Lung microvascular endothelial cell (primary cell): ENCODE data around the gene GTF2H4. TPM values are rescaled to one million over a fixed set of nuclear protein-coding genes. Genes with fewer than 3 reads are reported as not detected.
A peak's percentile ranks its signal among the peaks of the same experiment; 100 is the strongest.
"Not testable (repeated sequence)": the region's sequence is repeated elsewhere in the genome, so short reads cannot be mapped to it uniquely, and the experiment has no call there.

Source experiments
- DNase-seq, 2 donors: peaks; one replicate each; pipeline versions ENCODE4 v3.0.0 to v3.0.0-alpha.2; 2010; ENCODE audit warnings: low read depth in 2 of 2
- total RNA-seq: library from RNA; depleted of rRNA; stranded (reverse); fragments of >200 nt; gene quantifications from 2 replicates; pipeline ENCODE4 v1.2.1, GENCODE V29; 2014

GTF2H4 gene
- total RNA-seq, 1 donor from 2014 or later, result 12.9 TPM

DNA sequence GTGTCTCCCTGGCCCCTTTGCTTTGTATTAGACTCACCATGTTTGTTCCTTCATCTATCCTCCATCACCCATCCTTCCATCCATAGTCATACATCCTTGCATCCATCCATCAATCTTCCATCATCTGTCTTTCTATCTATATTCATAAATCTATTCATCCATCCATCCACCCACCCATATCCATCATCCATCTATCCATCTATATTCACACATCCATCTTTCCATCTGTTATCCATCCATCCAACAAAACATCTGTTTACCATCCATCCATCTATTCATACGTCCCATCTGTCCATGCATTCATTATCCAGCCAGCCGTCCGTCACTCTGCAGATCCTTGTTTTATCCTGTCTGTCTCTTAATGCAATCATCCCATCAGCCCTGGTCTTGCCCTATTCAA lies 13.1 kb upstream of the GTF2H4 start:
- no peak for DNase-seq

DNA sequence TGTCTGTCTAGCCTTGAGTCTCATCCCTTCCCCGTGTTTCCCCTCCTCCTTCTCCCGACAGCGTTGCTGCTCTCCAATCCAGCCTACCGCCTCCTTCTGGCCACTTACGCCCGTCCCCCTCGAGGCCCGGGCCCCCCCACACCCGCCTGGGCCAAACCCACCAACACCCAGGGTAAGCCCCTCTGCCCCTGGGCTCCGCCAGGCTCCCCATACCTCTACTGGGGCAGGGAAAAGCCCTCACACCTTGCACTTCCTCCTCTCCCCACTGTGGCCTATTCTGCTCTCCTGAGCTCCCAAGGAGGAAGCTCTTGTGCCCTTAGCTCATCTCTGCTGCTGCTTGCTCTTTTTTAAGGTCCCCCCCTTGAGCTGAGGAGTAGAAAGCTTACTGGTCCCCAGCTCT lies 12.7 kb upstream of the GTF2H4 start:
- DNase-seq, result no peak

DNA sequence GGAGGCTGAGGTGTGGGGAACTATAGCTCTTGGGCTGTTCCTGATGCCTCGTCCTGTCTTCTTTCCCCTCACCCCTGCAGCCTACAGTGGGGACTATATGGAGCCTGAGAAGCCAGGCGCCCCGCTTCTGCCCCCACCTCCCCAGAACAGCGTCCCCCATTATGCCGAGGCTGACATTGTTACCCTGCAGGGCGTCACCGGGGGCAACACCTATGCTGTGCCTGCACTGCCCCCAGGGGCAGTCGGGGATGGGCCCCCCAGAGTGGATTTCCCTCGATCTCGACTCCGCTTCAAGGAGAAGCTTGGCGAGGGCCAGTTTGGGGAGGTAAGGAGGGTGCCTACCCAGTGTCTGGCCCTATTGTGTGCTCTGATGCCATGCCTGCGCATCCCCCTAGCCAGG lies 11.5 kb upstream of the GTF2H4 start:
- no peak for DNase-seq

DNA sequence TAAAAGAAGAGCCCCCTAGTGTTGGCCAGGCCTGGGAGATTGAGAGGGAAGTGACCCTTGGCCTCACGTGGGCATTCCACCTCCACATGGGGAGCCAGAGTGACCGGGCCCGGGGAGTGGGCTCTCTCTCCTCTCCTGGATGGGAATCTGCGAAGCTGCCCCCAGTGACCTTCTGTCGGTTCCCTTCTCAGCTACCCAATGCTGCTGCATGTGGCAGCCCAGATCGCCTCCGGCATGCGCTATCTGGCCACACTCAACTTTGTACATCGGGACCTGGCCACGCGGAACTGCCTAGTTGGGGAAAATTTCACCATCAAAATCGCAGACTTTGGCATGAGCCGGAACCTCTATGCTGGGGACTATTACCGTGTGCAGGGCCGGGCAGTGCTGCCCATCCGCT lies 10.1 kb upstream of the GTF2H4 start:
- no peak for DNase-seq

DNA sequence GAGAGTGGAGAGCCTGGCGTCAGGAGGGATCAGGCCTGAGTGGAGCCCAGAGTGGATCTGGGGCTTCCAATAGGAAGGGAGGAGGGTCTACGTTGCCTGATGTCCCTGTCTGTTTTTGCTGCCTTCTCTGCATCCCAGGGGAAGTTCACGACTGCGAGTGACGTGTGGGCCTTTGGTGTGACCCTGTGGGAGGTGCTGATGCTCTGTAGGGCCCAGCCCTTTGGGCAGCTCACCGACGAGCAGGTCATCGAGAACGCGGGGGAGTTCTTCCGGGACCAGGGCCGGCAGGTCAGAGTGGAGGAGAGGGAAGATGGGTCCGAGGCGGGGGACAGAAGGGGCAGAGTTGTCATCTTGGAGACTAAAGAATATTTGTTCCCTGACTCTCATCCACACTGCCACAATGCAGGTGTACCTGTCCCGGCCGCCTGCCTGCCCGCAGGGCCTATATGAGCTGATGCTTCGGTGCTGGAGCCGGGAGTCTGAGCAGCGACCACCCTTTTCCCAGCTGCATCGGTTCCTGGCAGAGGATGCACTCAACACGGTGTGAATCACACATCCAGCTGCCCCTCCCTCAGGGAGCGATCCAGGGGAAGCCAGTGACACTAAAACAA lies 9.2 kb upstream of the GTF2H4 start:
- DNase-seq, result no peak

DNA sequence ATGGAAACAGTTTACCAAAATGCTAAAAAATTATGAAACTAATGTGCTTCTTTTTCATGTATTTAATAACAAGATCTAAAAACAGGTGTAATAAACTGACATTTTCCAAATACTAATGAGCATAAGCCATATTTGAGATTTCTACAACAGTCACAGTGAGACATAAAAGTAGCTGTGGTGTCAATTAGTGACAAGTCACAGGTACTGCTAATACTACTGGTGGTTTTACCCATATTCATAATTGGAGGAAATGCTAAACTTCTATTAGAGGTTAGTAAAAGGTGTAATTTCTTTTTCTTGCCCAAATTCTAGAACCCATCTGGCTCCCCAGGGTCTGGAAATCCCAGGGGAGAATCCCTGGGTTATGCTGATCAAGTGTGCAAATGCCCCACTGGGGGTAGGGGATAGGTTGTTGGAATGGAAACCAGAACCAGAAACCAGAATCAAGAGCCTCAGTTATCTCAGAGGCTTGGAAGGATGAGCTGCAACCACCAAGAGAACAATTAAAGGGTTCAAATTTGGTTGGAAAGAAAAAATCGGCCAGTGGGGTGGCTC lies 7.1 kb upstream of the GTF2H4 start:
- DNase-seq, result no peak

DNA sequence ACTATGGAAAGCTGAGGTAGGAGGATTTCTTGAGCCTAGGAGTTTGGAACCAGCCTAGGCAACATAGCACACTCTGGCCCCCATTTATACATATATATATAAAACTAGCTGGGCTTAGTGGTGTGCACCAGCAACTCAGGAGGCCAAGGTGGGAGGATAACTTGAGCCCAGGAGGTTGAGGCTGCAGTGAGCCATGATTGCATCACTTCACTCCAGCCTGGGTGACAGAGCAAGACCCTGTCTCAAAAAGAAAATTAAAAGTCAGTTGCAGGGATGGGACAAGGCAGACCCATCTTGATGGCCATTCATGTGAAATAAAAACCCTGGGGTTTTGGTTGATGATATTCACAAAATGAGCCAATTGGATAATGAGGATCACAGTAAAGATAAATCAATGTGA lies 6.6 kb upstream of the GTF2H4 start:
- no peak for DNase-seq

DNA sequence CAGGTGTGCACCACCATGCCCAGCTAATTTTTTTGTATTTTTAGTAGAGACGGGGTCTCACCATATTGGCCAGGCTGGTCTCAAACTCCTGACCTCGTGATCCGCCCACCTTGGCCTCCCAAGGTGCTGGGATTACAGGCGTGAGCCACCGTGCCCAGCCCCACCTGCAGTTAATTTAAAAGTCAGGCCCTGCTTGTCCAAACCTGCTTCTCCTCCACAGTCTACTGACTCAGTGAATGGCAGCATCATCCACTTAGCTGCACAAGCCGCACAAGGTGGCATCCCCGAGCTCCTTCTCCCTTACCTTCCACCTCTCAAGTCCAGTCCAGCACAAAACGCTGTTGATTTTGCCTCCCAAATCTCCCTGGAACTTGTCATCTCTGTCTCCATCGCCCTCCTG lies 5.8 kb upstream of the GTF2H4 start:
- DNase-seq, result not testable (repeated sequence)

DNA sequence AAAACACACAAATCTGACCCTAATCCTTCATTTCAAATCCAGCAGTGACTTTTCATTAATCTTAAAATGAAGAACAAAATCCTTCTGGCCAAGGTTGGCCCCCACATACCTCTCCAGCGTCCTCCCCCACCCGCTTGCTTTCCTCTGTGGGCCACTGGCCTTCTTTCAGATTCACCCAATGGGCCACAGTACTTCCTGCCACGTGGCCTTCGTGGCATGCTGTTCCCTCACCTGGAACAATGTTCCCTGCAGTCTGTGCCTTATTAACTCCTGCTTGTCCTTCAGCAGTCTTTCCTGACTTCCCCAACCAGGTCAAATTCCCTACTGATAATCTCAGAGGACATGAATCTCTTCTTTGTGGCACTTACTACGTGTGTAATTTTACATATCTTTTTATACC lies 5.3 kb upstream of the GTF2H4 start:
- DNase-seq, result no peak

DNA sequence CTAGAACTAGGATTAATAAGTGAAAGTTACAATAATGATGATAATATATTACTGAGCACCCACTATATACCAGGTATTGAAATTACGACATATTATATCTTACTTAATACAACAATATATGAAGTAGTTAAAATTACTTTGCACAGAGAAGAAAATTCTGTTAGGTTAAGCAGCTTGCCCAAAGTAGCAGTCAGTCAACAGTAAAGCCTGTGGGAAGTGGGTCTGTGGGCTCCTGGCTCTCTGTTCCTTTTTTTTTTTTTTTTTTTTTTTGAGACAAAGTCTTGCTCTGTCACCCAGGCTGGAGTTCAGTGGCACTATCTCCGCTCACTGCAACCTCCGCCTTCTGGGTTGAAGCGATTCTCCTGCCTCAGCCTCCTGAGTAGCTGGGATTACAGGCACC lies 4.8 kb upstream of the GTF2H4 start:
- DNase-seq, result no peak

DNA sequence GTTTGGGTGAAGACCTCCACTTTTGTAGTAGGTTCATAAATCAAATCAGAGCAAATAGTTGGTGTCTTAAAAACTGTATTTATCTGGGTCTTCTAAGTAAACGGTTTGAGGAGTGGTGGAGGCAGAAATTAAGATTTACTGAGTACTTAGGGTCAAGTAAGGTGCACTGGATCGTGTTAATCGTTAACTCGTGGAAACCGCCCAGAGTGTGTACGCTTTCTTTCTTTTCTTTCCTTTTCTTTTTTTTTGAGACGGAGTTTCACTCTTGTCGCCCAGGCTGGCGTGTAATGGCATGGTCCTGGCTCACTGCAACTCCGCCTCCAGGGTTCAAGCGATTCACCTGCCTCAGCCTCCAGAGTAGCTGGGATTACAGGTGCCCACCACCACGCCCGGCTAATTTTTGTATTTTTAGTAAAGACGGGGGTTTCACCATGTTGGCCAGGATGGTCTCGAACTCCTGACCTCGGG lies 683 bp upstream of the GTF2H4 start:
- not testable (repeated sequence) for DNase-seq

DNA sequence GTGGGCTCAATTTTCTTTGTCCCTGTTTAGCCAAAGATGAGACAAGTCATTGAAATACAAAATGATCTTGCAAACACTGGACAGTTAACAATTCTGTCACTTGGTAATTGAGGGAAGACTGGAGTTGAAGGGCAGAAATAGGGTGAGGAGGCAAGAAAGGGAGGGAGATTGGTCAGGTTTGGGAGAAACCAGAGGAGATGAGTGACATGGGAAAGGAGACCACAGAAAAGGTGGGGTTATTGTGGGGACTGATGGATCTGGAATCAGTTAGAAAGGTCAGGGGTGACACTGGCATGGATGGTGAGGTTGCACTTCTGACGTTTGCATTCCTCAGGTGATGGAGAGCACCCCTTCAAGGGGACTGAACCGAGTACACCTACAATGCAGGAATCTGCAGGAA lies 693 bp downstream of the GTF2H4 start:
- DNase-seq, result no peak

DNA sequence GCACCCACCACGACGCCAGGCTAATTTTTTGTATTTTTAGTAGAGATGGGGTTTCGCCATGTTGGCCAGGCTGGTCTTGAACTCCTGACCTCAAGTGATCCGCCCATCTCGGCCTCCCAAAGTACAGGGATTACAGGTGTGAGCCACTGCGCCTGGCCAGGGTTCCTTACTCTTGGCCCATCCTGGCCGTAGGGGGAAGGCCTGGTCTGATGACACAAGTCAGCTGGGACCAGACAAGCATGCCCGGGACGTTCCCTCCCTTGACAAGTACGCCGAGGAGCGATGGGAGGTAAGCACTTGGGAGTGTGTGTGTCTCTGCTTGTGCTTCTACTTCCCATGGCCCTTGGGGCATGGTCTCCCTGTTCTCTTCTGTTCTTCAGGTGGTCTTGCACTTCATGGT lies 2.5 kb downstream of the GTF2H4 start:
- not testable (repeated sequence) for DNase-seq

DNA sequence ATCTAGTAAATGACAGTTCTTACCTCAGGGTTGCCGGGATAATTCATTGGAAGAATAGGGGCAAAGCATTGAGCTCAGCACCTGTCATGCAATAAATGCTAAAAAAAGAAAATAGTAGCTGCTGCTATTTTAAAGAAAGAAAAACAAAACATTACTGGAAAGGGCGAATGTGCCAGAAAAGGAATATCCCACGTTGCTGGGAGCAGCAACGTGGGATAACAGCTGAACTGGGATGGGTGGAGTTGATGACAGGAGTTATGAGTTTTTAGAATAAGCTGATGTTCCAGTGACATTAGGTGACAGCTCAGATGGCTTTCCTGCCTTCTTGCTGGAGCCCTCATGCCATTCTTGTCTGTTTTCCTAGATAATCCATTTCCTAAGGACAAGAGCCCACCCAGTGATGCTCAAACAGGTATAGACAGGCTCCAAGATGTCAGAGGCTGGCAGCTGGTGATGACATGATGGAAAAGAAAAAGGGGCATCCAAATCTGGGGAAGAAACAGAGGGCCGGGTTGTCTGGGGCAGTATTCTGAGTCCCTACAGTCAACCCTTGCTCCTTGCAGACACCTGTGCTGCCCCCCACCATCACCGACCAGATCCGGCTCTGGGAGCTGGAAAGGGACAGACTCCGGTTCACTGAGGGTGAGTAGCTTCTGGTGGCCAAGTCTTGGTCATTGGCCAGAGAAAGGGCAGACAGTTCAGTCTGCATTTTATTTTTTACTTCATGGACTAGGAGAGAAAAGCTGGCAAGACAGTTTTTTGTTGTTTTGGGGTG lies 4.9 kb downstream of the GTF2H4 start:
- DNase-seq, result no peak

DNA sequence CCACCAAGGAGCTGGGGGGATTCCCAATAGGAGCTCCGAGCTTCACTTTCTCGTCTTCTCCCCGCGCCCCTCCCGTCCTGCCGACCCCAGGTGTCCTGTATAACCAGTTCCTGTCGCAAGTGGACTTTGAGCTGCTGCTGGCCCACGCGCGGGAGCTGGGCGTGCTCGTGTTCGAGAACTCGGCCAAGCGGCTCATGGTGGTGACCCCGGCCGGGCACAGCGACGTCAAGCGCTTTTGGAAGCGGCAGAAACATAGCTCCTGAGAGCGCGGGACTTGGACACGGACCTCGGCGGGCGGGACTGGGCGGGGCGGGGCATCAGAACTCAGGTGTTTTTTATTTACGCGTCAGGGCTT lies 5.7 kb downstream of the GTF2H4 start:
- no peak for DNase-seq

DNA sequence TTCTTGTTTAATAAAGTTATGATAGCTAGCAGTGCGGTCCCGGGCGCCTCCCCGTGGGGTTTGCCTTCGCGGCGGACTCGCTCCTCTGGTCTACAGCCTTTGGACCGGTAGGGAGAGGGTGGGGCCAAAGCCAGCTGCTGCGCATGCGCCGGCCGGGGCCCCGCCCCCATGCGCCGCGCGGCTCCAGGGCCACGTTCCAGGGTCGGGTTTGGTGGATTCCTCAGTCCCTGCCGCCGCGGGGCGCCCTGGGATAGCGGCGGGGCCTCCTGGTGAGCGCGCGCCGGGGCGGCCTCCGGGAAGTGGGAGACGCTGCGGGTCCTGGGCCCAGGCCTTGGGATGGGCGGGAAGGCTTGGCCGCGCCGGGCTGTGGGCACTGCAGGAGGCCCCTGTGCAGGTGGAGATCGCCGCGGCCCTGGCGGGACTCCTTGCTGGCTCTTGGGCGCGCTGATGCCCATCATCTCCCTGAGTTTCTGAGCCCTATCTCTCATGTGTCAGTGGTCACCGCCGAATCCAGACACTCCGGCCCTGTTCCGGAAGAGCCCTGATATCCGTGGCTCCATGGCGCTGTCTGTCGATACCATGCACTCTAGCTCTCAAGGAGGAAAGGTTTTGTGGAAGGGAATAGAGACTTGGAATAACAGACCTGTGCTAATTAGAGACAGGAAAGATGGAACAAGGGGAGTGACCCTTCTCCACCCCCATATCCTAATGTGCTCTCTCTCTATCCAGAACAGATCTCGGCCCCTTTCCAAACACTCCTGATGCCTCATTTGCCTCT lies 6.3 kb downstream of the GTF2H4 start, which contains the start of gene VARS2:
Gene VARS2, plus strand, starts transcription at position 163 of the 778 bp plus-strand sequence. Its CDS starts 599 bp downstream, at position 762.
- DNase-seq, result peak; percentile 91 to 93

DNA sequence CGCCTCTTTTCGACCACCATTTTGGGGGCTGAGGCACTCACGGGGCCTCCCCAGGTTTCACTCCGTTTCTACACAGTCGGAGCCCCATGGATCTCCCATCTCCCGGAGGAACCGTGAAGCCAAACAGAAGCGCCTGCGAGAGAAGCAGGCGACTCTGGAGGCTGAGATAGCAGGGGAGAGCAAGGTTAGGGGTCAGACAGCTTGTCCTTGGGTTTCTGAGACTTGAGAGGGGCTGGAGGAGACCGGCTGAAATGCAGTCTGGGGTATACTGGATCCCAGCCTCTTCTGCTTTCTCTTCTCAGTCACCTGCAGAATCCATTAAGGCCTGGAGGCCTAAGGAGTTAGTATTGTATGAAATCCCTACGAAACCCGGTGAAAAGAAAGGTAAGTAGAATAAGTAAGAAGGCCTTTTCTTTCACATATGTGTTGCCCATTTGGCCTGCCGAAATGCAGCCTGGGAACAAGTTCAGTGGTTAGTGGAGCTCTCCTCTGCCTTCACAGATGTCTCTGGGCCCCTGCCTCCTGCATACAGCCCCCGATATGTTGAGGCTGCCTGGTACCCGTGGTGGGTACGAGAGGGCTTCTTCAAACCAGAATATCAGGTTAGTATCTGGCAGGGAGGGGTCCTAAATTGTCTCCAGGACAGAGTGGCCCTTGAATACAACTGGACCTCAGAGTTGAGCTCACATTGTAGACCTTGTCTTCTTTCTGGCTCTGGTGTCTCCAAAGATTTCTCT lies 7.0 kb downstream of the GTF2H4 start:
- DNase-seq, result no peak

DNA sequence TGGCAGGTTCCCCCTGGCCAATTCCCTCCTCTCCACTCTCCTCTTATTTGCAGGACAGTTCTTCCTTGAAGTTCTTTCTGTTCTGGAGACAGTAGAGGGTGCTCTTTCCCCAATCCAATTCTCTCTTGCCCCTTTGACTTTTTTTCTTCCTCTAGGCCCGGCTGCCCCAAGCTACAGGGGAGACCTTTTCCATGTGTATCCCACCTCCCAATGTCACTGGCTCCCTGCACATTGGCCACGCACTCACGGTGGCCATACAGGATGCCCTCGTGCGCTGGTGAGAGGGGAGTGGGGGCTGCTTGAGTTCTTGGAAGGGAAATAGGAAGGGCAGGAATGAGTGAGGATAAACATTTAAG lies 7.6 kb downstream of the GTF2H4 start:
- DNase-seq, result peak; percentile 63 to 72

DNA sequence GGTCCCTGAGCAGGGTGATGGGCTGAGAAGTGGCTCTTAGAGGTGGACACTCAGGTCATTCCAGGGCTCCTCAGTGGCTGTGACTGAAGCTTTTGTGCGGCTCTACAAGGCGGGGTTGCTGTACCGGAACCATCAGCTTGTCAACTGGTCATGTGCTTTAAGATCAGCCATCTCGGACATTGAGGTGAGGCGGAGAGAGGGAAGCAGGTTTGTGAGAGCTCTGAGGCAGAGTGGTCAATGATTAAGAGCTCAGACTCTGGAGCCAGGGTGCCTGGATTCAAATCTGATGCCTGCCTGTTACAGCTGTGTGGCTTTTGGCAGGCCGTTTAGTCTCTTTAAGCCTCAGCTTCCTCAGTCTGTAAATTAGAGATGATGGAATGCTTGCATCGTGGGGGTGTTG lies 9.0 kb downstream of the GTF2H4 start:
- no peak for DNase-seq

DNA sequence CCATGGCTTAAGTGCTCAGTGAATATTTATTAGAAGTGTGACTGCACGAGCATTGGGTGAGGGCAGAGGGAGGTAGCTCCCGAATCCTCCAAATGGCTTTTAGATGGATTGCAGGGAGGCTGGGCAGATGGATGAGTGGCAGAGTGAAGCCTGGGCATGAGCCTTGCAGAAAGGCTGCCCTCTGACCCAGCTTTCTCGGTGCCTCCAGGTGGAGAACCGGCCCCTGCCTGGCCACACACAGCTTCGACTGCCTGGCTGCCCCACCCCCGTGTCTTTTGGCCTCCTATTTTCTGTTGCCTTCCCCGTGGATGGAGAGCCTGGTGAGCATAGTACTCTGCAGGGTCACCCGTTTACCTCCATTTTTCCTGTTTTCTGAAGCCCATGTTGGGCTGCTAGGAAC lies 9.5 kb downstream of the GTF2H4 start:
- no peak for DNase-seq

DNA sequence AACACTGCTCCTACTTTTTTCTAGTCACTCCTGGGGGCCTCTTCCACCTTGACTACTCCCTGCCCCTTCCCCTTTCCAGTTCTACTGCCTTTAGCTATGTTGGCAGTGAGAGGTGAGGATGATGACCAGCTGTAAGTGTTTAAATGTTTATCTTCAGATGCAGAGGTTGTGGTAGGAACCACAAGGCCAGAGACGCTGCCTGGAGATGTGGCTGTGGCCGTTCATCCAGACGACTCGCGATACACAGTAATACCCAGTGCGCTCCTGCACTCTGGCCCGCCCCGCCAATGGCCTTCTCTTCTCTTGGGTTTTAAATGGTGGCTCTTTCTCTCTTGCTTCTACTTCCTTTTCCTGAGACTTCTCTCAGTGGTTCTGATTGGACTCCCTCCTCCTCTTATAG lies 10.7 kb downstream of the GTF2H4 start:
- no peak for DNase-seq

DNA sequence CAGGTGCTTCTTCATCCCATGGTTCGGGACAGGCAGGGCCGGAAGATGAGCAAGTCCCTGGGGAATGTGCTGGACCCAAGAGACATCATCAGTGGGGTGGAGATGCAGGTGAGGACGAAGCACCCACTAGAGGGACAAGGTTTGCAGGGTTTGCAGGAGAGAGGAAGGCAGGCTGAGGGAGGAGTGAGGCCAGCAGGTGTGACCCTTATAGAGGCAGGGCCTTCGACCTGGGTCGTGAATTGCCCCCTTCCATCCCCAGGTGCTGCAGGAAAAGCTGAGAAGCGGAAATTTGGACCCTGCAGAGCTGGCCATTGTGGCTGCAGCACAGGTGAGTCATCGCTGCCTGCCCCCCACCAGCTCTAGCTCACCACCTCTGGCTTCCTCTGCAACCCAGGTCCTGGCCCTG lies 14.4 kb downstream of the GTF2H4 start:
- no peak for DNase-seq
